M059J (cell line): ENCODE results near the gene CHRND. TPM values are rescaled to one million over a fixed set of nuclear protein-coding genes. Genes with fewer than 3 reads are reported as not detected.
"Not testable (repeated sequence)": the region's sequence is repeated elsewhere in the genome, so short reads cannot be mapped to it uniquely, and the experiment has no call there.

Source experiments
- DNase-seq: peaks from one replicate; pipeline ENCODE4 v3.0.0-alpha.2; 2012; ENCODE audit warnings: low read depth
- total RNA-seq: library from RNA; depleted of rRNA; stranded (reverse); fragments of >200 nt; shearing (Covaris generic); gene quantifications from 2 replicates; pipeline ENCODE4 v1.2.3, GENCODE V29; 2014

CHRND gene
- total RNA-seq, 1 experiment from 2014 or later: not detected

- DNase-seq: no peak
Measured at GRCh38 chr2:232541961-232542714, 16.2 kb downstream of the CHRND start.

- no peak for DNase-seq
Measured at GRCh38 chr2:232542715-232543467, 16.9 kb downstream of the CHRND start.

DNA sequence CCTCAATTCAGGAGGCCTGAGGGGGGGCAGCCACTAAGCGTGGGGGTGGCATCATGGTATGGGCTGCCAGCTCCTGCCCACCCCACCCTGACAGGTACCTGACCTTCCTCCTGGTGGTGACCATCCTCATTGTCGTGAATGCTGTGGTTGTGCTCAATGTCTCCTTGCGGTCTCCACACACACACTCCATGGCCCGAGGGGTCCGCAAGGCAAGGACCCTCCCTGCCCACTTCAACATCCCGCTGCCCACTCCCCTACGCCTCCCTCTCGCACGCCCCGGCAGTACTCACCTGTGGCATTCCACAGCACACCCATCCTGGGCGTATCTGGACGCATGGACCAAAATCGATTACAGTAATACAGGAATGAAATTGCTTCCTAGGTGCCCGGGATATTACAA, 17.5 kb downstream of the CHRND start:
- DNase-seq: no peak

GRCh38 chr2:232543928-232544631, 18.1 kb downstream of the CHRND start:
- DNase-seq: no peak

GRCh38 chr2:232544674-232545073, 18.7 kb downstream of the CHRND start:
- DNase-seq: no peak

DNA sequence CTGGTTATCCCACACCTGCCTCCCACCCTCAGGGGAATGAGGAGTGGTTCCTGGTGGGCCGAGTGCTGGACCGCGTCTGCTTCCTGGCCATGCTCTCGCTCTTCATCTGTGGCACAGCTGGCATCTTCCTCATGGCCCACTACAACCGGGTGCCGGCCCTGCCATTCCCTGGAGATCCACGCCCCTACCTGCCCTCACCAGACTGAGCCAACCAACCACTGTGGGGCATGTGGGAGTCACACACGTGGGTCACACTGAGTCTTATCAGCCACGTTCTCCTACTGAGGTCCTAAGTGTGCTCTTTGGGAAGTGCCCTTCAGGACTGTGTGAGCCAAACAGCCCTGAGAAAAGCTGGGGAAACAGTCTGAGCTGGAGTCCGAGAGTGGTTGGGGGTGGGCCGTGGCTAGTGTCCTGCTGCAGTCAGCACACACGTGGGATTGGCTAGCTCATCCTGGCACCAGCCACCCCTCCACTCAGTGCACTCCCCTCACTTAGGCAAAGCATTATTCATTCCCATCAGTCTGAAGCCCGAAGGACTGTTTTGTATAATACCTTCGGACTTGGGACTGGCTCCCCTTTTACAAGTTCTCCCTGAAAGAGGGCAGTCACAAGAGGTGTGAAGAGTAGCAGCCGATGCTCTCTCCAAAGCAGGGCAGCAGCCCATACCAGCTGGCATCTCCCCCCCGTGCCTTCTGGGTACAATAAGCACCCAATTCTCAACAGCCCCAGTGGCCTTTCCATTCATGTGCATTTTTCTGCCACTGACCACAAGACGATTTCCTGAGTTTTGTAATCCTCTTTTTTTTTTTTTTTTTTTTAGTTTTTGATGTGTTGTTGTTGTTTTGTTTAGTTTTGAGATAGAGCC, 19.8 kb downstream of the CHRND start:
- DNase-seq: no peak

DNA sequence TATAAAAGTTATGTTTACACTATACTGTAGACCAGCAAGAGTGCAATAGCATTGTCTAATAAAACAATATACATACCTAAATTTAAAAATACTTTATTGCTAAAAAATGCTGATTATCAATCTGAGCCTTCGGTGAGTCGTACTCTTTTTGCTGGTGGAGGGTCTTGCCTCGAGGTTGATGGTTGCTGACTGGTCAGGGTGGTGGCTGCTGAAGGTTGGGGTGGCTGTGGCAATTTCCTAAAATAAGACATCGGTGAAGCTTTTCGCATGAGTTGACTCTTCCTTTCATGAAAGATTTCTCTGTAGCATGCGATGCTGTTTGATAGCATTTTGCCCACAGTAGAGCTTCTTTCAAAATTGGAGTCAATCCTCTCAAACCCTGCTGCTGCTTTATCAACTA, 22.0 kb downstream of the CHRND start:
- DNase-seq: no peak

GRCh38 chr2:232549655-232550353, 23.8 kb downstream of the CHRND start:
- DNase-seq: no peak

- peak; percentile 90 for DNase-seq
Measured at GRCh38 chr2:232550354-232551249, 24.6 kb downstream of the CHRND start, which contains the start of the genes EIF4E2 and TIGD1. Gene EIF4E2, plus strand, starts transcription at chr2:232550689. Its CDS starts 36 bp downstream, at chr2:232550725. Gene TIGD1, minus strand, starts transcription at chr2:232550557. Its CDS starts 675 bp downstream, at chr2:232549882.

DNA sequence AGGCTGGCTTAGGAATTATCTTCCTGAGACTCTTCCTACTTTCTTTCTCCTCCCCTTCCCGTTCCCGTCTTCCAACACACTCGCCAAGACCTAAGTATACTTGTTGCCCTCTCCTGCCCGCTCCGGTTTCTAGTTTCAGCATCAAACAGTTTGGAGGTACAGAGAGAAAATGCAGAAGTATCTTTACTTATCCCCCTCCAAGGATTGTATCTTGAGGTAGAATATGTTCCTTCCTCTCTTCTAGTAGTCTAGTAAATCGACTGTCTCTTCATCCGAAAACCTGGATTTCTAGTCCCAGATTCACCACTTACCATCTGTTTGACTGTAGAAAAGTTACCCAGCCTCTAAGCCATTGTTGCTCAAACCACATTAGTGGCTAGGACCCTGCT, 25.3 kb downstream of the CHRND start:
- no peak for DNase-seq

DNA sequence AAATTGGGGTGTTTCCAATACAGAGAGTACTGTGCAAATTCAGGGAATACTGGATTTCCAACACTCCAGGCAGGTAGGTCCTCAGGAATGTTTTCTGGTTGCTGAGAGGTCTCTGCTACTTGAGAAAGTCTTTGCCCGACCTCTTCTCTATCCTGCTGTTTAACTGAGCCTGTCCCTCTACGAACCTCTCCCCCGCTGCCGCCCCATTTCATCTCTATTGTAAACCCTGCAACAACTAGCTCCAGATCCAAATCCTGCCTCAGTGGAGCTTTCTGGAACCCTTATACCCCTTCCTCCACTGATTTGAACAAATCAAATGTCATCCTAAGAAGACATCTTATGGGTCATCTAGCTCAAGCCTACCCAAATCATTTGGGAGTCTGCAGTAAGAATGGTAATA, 25.8 kb downstream of the CHRND start:
- no peak for DNase-seq

- DNase-seq: no peak
Measured at GRCh38 chr2:232556426-232556825, 30.5 kb downstream of the CHRND start.

GRCh38 chr2:232562515-232563151, 36.7 kb downstream of the CHRND start:
- no peak for DNase-seq

- DNase-seq: no peak
Measured at GRCh38 chr2:232563580-232563979, 37.6 kb downstream of the CHRND start.

- peak; percentile 5 for DNase-seq
Measured at GRCh38 chr2:232567721-232568120, 41.8 kb downstream of the CHRND start.

GRCh38 chr2:232568161-232568560, 42.2 kb downstream of the CHRND start:
- DNase-seq: peak; percentile 90

- no peak for DNase-seq
Measured at GRCh38 chr2:232569541-232569940, 43.6 kb downstream of the CHRND start.

DNA sequence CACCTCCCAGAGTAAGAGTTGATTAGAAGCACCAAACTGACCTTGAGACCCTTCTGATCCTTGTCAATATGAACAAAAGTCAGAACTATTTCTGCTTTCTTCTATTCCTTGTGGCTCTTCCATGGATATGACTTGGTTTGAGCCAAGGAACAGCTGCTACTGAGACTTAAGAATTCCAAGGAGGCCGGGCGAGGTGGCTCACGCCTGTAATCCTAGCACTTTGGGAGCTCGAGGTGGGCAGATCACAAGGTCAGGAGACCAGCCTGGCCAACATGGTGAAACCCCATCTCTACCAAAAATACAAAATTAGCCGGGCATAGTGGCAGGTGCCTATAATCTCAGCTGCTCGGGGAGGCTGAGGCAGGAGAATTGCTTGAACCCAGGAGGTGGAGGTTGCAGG, 44.5 kb downstream of the CHRND start:
- DNase-seq: not testable (repeated sequence)

- DNase-seq: peak; percentile 8
Measured at GRCh38 chr2:232571026-232571474, 45.1 kb downstream of the CHRND start.
